Thyroid gland (tissue), 4 donors: ENCODE measurements around the gene LGALSL.

Source experiments
- POLR2A ChIP-seq, 2 donors: fragments of 450-650 bp; IDR thresholded peaks; one replicate each; pipeline ENCODE4 v1.6.1; 2017; ENCODE audit warnings: antibody characterized with exemption in 2 of 2, mild to moderate bottlenecking in 2 of 2, moderate library complexity in 1 of 2
- TF ChIP-seq, protein P1 (sequence below), 6 experiments: fragments of 200-600 bp in 3 of 6; fragments of 450-650 bp in 3 of 6; sonication (generic) in 3 of 6; IDR thresholded peaks; one replicate each; pipeline ENCODE4 v1.5.1; 2016 to 2019; ENCODE audit warnings: antibody characterized with exemption in 6 of 6, mild to moderate bottlenecking in 2 of 6, inconsistent platforms in 1 of 6, moderate library complexity in 1 of 6

DNA sequence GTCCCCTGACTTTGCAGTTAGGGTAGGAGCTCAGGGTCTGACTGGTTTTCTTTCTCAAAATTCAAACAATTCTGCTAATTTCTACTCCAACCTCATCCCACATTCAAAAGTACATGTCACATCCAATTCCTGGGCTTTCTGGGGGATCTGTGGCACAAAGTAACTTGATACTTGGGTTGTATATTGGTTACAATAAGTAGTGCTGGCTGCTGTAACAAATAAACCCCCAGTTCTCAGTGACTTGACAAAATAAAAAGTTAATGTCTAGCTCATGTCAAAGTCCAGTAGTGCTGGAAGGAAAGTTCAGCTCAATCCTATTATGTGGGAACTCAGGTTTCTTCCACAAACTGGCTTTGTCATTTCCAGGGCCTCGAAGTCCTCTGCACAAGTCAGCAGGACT, 23.1 kb downstream of the LGALSL start:
- TF ChIP-seq, protein P1, sequence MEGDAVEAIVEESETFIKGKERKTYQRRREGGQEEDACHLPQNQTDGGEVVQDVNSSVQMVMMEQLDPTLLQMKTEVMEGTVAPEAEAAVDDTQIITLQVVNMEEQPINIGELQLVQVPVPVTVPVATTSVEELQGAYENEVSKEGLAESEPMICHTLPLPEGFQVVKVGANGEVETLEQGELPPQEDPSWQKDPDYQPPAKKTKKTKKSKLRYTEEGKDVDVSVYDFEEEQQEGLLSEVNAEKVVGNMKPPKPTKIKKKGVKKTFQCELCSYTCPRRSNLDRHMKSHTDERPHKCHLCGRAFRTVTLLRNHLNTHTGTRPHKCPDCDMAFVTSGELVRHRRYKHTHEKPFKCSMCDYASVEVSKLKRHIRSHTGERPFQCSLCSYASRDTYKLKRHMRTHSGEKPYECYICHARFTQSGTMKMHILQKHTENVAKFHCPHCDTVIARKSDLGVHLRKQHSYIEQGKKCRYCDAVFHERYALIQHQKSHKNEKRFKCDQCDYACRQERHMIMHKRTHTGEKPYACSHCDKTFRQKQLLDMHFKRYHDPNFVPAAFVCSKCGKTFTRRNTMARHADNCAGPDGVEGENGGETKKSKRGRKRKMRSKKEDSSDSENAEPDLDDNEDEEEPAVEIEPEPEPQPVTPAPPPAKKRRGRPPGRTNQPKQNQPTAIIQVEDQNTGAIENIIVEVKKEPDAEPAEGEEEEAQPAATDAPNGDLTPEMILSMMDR (IDR thresholded peaks at IDR 0.05) = no peak
- TF ChIP-seq POLR2A (IDR thresholded peaks at IDR 0.05) = no peak
